Activated CD4-positive, alpha-beta T cell treated with anti-CD3 and anti-CD28 coated beads for 1 hour (primary cell): Measurements from ENCODE around the gene VAMP8.
A peak's percentile ranks its signal among the peaks of the same experiment; 100 is the strongest.
"Not testable (repeated sequence)": the region's sequence is repeated elsewhere in the genome, so short reads cannot be mapped to it uniquely, and the experiment has no call there.

Experiments
- DNase-seq: peaks from one replicate; pipeline ENCODE4 v3.0.0-alpha.2; 2020

VAMP8 gene

GRCh38 chr2:85583667-85584353 is 6.4 kb downstream of the VAMP8 start:
- DNase-seq, result no peak

GRCh38 chr2:85584354-85584856 is 7.0 kb downstream of the VAMP8 start, which contains the start of gene VAMP5:
TSS of gene VAMP5 (plus strand) at chr2:85584431. CDS start at chr2:85584491, 60 bp downstream.
- DNase-seq, result no peak

- no peak for DNase-seq
These were observed 7.7 kb downstream of the VAMP8 start for GRCh38 chr2:85584857-85585780.

GRCh38 chr2:85585781-85586105 is 8.4 kb downstream of the VAMP8 start:
- no peak for DNase-seq

GRCh38 chr2:85588236-85588635 is 10.8 kb downstream of the VAMP8 start:
- DNase-seq, result no peak

- DNase-seq, result no peak
These were observed 11.3 kb downstream of the VAMP8 start for GRCh38 chr2:85588645-85589044.

- DNase-seq, result no peak
These were observed 11.8 kb downstream of the VAMP8 start for GRCh38 chr2:85589181-85589580.

GRCh38 chr2:85589982-85590791 is 12.8 kb downstream of the VAMP8 start:
- no peak for DNase-seq

- no peak for DNase-seq
These were observed 13.6 kb downstream of the VAMP8 start for GRCh38 chr2:85590950-85591349.

GRCh38 chr2:85591563-85591962 is 14.2 kb downstream of the VAMP8 start:
- DNase-seq, result no peak

GRCh38 chr2:85592299-85592698 is 14.9 kb downstream of the VAMP8 start:
- not testable (repeated sequence) for DNase-seq

- no peak for DNase-seq
These were observed 15.6 kb downstream of the VAMP8 start for GRCh38 chr2:85593023-85593422.

GRCh38 chr2:85594715-85595300 is 17.4 kb downstream of the VAMP8 start:
- no peak for DNase-seq

- DNase-seq, result peak; percentile 81
These were observed 18.1 kb downstream of the VAMP8 start, which contains the start of gene RNF181 for GRCh38 chr2:85595301-85596025. TSS of gene RNF181 (plus strand) at chr2:85595745. CDS start at chr2:85595764, 19 bp downstream.

GRCh38 chr2:85596026-85596333 is 18.6 kb downstream of the VAMP8 start:
- DNase-seq, result no peak

- DNase-seq, result no peak
These were observed 19.2 kb downstream of the VAMP8 start for GRCh38 chr2:85596486-85597143.

GRCh38 chr2:85597241-85597640 is 19.9 kb downstream of the VAMP8 start:
- DNase-seq, result no peak

GRCh38 chr2:85598594-85599340 is 21.4 kb downstream of the VAMP8 start:
- DNase-seq, result no peak

GRCh38 chr2:85599468-85600234 is 22.3 kb downstream of the VAMP8 start:
- no peak for DNase-seq

- DNase-seq, result no peak
These were observed 22.8 kb downstream of the VAMP8 start for GRCh38 chr2:85600235-85600575.
